Globus pallidus (tissue), 1 donor: Measurements from ENCODE around the gene CA6.
"Not testable (repeated sequence)": the region's sequence is repeated elsewhere in the genome, so short reads cannot be mapped to it uniquely, and the experiment has no call there.

Experiments
- DNase-seq: peaks from one replicate; pipeline ENCODE4 v3.0.0-alpha.2; 2015; ENCODE audit warnings: low spot score

The CA6 gene

DNA sequence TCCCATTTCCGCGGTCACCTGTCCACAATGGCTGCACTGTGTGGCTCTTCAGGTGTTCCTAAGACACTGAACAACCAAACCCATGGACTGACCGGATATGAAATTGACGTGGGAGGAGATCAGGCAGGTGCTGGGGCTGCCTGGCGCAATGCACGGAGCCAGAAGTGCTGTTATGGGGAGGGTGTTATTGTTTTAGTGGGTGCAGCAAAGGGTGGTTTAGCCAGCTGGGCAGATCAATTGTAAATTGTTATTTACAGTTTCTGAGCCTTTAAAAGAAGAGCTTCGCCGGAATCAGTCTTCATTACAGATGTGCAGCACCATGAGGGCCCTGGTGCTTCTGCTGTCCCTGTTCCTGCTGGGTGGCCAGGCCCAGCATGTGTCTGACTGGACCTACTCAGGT is at the start of gene CA6:
Gene CA6 (plus strand): TSS at position 301 of the 400 bp plus-strand sequence. CDS start 19 bp downstream, at position 320.
- DNase-seq = no peak

DNA sequence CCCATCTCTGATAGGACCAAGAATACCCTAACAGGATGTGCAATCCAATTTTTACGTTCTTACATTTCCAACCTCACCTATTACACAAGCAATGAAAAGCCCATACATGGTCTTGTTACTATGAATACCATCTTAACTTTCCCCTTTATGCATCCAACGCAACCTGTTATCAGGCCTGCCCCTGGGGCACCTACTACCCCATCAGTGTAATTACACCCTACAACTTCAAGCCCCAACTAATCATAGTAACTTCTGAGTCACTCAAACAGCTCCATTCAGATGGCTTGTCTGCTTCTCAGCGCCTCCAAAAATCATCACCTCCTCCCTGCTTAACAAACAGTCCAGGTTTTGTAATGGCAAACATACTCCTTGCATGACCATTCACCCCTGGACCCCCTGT is 48.9 kb upstream of the CA6 start:
- not testable (repeated sequence) for DNase-seq

- DNase-seq = not testable (repeated sequence)
Measured at GRCh38 chr1:8897505-8897904, 48.2 kb upstream of the CA6 start.

DNA sequence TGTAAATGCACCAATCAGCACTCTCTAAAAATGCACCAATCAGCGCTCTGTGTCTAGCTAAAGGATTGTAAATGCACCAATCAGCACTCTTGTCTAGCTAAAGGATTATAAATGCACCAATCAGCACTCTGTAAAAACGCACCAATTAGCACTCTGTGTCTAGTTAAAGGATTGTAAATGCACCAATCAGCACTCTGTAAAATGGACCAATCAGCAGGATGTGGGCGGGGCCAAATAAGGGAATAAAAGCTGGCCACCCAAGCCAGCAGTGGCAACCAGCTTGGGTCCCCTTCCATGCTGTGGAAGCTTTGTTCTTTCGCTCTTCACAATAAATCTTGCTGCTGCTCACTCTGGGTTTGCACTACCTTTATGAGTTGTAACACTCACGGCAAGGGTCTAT is 47.2 kb upstream of the CA6 start:
- DNase-seq = not testable (repeated sequence)

DNA sequence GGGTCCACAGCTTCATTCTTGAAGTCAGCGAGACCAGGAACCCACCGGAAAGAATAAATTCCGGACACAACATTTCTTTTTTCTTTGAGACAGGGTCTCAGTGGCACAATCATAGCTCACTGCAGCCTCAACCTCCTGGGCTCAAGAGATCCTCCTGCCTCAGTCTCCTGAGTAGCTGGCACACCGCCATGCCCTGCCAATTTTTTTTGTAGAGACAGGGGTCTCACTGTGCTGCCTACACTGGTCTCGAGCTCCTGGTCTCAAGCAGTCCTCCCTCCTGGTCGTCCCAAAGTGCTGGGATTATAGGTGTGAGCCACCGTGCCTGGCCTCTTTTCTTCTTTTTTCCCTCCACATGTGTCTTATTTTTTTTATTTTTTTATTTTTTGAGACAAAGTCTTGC is 46.6 kb upstream of the CA6 start:
- no peak for DNase-seq

GRCh38 chr1:8900684-8901083 is 45.0 kb upstream of the CA6 start:
- not testable (repeated sequence) for DNase-seq

- no peak for DNase-seq
Measured at GRCh38 chr1:8902765-8903164, 42.9 kb upstream of the CA6 start.

DNA sequence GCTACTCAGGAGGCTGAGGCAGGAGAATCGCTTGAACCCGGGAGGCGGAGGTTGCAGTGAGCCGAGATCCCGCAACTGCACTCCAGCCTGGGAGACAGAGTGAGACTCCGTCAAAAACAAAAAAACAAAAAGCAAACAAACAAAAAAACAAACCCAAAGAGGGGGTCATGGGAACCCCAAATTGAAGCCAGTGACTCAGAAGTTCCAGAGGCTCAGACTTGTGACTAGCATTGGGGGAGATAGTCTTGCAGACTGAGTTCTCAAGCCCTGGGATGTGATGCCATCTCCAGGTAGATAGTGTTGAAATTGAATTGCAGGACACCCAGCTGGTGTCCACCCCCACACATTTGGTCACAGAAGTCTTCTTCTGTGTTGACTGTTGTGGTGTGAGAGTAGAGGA is 42.3 kb upstream of the CA6 start:
- no peak for DNase-seq

DNA sequence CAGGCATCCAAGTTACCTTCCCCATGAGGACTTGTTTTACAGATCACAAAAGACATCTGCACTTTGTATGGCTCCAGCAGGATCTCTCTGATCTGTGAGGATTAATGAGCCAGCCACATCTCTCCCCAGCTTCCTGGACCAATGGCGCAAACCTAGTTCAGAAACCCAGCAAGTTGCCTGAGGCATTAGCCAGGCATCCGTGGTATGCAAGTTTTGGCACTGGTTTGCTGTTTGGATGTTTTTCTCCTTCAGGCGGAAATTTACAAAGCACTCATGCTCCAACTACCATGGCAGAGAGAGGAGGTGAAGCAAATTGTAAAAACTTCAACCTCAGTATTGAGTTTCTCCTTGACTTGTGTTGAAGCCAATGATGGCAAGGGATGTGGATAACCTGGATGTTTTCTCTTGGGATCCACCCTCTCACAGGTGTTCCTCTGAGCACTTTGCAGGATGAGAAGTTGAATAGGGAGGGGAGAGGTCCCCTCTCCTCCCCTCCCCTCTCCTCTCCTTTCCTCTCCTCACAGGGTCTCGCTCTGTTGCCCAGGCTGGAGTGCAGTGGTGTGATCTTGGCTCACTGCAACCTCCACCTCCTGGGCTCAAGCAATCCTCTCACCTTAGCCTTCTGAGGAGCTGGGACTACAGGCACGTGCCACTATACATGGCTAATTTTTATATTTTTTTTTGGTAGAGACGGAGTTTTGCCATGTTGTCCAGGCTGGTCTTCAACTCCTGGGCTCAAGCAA is 41.6 kb upstream of the CA6 start:
- DNase-seq = no peak

GRCh38 chr1:8905582-8906191 is 40.0 kb upstream of the CA6 start:
- DNase-seq = no peak

GRCh38 chr1:8908388-8909151 is 37.1 kb upstream of the CA6 start:
- no peak for DNase-seq

- no peak for DNase-seq
Measured at GRCh38 chr1:8910331-8910730, 35.3 kb upstream of the CA6 start.

GRCh38 chr1:8910914-8911313 is 34.8 kb upstream of the CA6 start:
- DNase-seq = no peak

GRCh38 chr1:8911416-8912309 is 34.0 kb upstream of the CA6 start:
- DNase-seq = no peak

DNA sequence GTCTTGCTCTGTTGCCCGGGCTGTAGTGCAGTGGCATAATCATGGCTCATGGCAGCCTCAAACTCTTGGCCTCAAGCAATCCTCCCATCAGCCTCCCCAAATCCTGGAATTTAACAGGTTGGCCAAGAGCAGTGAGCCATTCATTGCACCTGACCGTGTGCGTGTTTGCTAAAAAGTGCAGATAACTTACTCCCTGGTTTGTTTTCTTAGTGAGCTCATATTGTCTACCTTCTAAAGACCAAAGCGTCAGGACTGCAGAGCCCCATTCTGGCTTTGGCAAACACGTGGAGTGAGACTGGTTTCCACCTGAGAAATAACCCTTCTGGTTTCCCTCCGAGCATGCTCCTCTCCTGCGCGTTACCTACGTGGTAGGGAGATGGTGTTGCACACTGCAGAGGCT is 32.2 kb upstream of the CA6 start:
- no peak for DNase-seq

GRCh38 chr1:8914466-8914865 is 31.2 kb upstream of the CA6 start:
- DNase-seq = no peak

GRCh38 chr1:8915446-8915845 is 30.2 kb upstream of the CA6 start:
- DNase-seq = no peak

DNA sequence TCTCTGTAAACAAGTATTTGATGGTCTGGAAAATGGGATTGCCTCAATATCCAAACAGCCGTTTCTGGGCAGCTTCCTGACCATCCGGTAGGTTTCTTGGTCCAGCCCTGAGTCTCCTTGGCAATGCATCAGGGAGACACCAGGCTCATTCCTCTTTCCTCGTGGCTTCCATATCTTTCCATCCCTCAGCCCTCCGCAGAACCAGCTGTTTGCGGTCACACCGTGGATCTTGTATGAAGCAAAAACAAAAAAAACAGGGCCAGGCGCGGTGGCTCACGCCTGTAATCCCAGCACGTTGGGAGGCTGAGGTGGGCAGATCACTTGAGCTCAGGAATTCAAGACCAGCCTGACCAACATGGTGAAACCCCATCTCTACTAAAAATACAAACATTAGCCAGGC is 28.1 kb upstream of the CA6 start:
- not testable (repeated sequence) for DNase-seq

DNA sequence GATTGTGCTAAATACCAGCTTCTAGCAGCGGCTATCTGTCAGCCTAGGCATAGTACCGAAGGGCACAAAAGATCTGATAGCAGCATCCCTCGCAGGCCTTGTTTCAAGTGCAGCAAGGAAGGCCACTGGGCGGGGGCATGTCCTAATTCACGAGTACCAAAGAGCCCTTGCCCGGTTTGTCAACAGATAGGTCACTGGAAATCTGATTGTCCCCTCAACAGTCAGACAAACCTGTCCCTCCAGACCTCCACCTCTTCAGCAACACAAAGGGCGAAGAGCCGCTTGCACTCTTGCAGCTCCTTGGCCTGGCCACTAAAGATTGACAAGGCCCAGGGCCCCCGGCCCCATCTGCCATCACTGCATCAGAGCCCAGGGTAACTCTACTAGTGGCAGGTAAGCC is 22.7 kb upstream of the CA6 start:
- no peak for DNase-seq

DNA sequence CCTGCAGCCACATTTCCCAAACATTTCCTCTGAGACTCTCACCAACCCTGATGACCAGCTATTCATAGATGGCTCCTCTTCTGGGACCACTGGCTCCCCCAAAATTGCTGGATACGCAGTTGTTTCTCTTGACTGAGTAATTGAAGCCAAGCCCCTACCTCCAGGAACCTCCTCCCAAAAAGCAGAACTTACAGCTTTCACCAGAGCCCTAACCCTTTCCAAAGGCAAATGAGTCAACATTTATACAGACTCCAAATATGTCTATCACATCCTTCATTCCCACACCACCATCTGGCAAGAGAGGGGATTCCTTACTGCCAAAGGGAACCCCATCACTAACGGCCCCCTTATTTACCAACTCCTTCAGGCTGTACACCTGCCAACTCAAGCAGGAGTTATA is 20.3 kb upstream of the CA6 start:
- no peak for DNase-seq

- DNase-seq = no peak
Measured at GRCh38 chr1:8925960-8926359, 19.7 kb upstream of the CA6 start.
